H4 (cell line): Measurements from ENCODE around the gene GPR143. TPM values are rescaled to one million over a fixed set of nuclear protein-coding genes. Genes with fewer than 3 reads are reported as not detected.
A peak's percentile ranks its signal among the peaks of the same experiment; 100 is the strongest.

Experiments
- DNase-seq: peaks from one replicate; pipeline ENCODE4 v3.0.0-alpha.2; 2015; ENCODE audit warnings: low spot score
- total RNA-seq: library from RNA; depleted of rRNA; stranded (reverse); fragments of >200 nt; shearing (Covaris generic); gene quantifications from 2 replicates; pipeline ENCODE4 v1.2.3, GENCODE V29; 2014

GPR143 gene
- total RNA-seq, 1 experiment from 2014 or later, result not detected

DNA sequence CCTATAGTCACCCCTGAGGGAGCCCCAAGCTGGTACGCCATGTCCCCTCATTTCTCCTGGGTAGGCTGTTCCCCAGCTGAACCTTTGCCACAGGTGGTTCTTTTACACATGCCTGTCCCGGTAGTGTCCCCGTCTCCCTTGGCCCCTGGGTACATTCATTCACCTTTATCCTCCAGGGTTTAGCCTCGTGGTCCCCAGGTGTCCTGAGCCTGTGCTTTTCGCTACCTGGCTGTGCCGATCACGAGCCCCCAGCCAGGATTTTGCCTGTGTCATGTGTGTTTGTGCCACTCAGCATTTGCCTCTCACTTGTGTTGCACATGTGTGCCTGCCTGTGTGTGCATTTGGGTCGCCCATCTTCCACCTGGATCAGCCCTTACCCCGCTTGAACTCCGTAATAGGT lies 57.6 kb downstream of the GPR143 start:
- no peak for DNase-seq

DNA sequence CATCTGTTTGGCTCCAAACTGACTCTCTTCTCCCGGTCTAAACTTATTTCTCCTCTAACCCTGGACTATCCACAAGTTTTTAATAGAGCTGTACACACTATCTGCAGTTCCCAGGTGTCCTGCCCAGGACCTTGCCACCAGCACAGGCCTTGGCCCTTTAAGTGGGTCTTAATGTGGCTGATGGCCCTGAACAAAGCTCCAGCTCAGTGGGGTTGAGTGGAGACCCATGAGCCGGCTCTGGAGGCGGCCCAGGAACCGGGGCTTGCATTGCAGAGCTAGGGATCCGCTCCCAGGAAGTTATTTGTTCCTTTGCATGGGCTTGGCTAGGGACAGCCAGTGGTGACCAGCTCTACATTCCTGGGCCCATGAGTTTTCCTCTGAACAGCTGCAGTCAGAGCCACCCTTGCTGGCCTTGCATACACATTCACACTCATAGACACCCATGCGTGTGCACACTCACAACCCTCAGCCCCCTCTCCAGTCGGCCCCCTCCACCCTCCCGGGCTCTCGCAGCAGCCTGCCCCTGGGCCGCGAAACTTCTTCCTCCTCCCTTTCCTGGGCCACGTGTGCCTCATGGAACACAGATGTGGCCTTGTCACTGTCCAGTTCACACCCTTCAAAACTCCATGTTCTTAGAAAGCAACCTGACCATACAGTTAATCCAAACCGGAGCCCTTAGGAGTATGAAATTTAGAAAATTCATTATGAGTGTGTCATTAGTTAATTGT lies 58.2 kb downstream of the GPR143 start:
- no peak for DNase-seq

DNA sequence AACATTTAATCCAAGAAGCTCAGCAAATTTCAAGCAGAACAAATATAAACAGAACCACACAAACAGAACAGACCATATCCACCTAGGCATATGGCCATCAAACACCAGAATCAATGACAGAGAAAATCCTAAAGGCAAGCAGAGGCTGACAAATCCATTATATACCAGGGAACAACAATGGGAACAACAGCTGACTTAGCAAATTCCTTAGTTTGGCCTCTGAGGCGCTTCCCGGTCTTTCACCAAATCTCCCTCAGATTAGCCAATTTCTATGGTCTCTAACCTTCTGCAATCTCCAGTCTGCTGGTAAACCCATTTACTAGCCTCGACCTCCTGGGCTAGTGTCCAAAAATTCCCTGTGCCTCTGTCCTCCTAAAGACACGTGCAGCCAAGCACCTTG lies 59.2 kb downstream of the GPR143 start:
- DNase-seq, result no peak

DNA sequence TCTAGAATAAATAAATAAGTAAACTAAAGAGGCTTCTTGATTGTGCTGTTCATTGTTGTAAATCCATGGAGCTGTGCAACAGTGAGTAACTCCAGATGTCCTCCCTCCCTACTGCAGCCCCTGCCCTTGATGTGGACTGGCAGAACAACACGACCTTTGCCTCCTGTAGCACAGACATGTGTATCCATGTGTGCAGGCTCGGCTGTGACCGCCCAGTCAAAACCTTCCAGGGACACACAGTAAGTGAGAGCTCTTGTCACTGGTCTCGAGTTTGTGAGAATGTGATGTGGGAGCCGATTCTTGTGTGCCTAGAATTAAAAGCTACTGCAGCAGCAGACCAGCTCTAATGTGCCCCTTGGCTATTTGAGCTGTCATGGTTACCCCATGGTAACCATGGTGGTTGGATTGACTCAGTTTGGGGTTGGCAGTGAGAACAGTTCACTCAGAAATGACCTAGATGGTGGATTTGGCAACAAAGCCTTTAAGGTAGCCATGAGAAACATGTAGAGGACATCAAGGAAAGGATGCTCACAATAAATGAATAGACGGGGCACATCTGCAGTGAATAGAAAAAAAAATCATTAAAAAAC lies 60.7 kb downstream of the GPR143 start:
- DNase-seq, result no peak

DNA sequence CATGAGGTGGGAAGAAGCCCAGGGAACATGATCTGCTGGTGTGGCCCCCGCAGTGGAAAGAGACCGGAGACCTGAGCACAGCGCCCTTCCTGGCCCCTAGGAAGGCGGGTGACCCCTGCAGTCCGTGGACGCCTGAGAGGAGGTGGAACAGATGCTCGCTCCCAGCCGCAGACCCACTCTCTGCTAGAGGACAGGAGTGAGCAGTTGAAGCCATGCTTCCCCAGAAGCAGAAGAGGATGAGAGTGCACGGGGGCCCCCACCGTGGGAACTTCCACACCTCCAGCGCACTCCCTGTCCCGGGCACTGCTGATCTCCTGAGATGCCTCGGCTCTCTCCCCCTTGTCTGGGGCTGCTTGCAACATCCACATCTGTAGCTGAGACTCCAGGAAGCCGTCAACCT lies 62.2 kb downstream of the GPR143 start:
- DNase-seq, result no peak

DNA sequence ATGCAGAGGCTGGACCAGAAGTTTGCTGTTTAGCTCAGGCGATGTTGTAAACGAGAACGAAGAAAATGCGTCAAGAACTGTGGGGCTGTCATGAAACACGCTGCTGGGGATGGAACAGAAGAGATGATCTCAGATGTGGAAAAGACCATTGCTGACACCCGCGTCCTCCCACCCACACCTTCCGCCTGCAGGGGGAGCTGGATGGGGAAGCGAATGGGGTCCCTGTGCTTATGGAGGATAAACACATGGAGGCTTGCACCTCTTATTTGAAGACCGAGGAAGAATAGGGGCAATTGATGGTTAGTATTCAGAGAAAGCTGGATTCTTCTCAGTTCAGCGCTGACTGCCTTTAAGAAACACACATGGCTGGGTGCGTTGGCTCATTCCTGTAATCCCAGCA lies 63.9 kb downstream of the GPR143 start:
- no peak for DNase-seq

DNA sequence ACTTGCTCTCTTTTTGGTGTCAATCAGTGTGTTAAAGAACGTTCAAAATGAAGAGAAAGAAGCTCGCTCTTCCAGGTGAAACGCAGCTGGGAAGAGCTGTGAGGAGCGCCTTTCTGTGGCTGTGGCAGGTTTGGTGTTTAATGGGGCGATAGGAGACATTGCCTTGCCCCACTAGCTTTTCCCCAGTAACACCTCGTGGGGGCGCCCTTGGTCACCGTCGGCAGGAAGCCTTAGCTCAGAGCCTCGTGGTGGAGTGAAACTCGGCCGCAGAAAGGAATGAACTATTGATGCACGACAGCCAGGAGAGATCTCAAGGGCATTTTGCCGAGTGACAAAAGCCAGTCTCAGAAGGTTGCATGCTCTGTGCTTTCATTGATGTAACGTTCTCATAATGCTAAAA lies 65.1 kb downstream of the GPR143 start:
- DNase-seq, result no peak

DNA sequence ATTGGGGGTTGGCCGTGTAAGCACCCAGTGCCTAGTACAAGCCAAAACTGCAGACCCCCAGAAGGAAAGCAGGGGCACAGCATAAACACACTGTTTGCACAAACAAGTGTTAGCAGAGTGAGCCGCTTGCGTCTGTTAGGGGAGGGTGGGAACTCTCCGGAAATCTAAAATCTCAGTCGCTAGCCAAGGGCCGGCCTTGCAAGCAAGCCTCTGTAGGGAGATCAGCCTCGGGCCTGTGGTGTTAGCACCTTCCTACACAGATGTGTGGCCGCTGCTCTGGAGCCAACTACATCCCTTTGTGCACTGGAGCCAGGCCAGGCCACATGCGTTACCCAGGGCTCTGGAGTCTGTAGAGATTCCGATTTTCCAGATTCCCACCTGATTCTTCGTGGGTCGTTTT lies 67.1 kb downstream of the GPR143 start:
- DNase-seq, result no peak

DNA sequence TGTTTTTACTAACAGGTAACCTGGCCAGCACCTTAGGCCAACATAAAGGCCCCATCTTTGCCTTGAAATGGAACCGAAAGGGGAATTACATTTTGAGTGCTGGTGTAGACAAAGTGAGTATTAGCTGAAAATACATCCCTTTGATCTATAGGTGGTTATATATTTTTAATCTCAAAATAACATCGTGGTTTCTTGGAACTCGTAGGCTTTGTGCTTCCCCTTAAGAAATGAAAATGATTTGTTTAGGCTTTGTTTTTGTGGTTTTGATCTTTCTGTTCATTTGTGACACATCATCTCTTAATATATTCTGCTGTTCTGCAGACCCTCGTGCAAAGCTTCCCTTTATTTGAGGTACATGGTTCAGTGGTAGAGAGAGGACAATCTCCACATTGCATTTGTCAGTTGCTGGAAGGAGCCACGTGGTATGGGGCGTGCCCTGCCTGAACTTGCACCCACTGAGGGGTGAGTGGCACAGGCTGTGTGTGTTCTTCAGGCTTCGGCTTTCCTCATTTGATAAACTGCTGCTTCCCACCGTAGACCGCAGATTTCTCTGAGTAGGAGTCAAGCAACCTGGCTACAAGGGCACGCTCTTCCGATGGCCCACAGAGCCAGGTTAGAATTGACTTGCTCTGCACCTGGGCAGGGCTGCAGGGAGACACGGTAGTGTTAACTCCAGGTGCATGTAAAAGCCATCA lies 72.2 kb downstream of the GPR143 start:
- no peak for DNase-seq

DNA sequence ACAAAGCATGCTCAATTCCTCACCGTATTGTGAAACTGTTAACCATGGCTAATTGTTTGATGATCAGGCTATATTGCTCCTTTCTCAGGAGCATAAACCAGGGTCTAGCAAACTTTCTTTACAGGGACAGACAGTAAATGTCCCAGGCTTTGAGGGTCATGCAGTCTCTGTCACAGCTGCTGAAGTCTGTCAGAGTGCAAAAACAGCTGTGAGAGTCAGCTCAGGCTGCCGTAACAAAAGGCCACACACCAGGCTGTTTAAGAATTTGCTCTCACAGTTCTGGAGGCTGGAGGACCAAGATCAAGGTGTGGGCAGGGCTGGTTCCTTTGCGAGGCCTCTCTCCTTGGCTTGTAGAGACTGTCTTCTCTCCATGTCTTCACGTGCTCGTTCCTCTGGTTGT lies 75.6 kb downstream of the GPR143 start:
- no peak for DNase-seq

DNA sequence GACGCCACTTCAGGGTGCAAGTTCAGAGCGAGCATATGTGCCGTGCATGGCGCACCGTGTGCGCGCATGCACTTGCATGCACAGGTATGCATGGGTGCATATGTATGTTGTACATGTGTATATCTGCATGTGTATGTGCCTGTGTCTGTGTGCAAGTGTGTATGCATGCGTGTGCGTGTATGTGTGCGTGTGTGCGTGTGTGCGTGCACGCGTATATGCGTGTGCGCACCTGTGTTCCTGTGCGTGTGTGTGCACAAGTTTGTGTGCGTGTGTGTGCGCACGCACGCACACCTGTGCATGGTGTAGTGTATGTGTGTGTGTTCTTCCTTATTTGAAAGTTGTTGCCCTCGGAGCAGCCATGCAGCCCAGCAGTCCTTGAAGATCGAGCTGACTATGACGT lies 76.8 kb downstream of the GPR143 start:
- no peak for DNase-seq

DNA sequence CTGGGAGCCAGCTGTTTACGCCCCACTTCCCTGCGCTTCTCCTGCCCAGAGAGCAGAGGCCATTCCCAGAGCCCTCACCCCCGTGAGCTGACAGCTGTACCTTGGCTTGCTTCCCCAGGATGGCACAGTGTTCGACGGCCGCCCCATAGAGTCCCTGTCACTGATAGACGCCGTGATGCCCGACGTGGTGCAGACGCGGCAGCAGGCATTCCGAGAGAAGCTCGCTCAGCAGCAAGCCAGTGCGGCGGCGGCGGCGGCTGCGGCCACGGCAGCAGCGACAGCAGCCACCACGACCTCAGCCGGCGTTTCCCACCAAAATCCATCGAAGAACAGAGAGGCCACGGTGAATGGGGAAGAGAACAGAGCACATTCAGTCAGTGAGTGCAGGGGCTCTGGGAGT lies 77.7 kb downstream of the GPR143 start:
- no peak for DNase-seq

DNA sequence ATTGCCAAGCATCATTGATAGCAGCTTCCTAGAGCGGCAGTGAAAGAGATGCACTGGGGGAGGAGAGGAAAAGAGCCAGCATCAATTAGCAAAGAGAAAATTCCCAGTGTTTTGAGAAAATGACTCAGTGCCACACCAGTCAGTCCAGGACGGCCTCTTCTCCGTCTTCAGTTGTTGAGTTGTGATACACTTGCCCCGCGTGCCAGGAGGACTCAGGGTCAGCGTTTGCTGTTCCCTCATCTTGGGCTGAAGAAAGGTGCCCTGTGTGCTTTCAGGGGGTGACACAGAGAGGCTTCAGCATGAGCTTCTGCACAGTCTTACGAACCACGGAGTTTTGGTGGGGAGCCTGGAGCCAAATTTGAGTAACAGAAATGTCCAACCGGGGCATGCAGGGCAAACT lies 82.3 kb downstream of the GPR143 start:
- no peak for DNase-seq

DNA sequence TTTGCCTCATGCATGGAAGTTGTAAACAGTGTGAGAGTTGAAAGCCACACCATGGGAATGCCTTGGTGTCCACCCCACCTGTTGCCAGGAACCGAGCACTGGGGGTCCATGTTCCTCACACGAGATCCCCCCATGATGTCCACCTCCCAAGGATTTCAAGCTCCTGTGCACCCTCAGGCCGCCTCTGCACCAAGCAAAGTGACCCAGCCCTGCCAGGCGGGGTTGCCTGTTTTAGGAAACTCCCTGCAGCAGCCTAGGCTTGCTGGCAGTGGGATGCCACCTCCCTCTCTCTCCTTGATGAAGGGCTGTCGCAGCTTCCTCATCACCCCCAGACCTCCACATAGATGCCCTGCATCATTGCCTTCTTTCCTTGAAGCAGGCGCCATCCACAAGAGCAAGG lies 82.8 kb downstream of the GPR143 start:
- no peak for DNase-seq

DNA sequence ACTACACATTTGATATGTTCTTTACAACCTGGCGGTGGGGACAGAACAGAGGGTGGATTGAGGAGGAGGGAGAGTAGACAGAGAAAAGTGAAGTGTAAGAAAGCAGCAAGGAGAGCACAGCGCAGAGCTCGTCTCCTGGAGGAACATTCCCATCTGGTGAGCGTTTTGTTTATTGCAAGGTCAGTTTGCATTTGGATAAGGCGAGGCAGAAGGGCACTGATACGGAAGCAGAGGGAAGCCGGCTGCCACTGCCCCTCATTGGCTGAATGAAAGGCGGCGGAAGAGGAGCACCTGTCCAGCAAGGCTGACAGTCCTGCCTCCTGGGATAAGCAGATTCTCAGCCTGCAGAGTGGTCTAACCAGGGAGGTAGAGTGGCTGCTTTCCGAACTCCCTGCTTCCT lies 83.2 kb downstream of the GPR143 start:
- no peak for DNase-seq

DNA sequence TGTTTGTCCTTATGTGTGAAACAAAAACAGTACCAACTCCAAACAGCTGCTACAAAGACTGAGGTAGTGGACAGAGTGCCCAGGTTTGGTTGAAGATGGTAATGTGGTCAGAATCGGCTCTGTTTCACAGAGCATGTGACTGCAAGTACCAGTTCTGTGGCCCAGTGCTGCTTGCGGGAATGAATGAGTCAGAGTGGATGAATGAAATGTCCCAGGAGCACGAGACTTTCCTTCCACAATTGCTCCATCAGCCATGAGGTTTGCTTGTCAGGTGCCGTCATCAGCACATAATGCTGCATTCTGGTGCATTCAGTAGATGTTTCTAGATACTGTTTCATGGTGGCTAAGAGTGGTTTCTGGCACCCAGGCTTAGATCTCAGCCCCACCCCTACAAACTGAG lies 84.2 kb downstream of the GPR143 start:
- peak; percentile 14 for DNase-seq

DNA sequence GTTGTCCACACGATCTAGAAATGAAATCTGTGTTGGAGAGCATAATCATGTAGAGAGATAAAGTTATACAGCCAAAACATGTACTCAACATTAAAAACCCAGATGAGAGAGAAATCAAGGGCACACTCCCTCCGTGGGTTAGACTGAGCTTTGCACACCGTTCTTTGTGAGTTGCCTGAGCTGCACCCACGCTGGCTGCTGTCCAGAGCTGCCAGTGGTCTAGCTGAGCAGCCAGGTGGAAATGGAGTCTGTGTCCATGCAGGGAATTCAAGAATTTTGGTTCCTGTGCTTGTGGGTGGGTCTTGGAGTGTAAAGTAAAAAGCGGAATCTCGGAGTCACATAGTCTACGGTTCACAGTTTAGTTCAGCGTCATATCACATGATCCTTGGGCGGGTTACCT lies 84.6 kb downstream of the GPR143 start:
- no peak for DNase-seq

DNA sequence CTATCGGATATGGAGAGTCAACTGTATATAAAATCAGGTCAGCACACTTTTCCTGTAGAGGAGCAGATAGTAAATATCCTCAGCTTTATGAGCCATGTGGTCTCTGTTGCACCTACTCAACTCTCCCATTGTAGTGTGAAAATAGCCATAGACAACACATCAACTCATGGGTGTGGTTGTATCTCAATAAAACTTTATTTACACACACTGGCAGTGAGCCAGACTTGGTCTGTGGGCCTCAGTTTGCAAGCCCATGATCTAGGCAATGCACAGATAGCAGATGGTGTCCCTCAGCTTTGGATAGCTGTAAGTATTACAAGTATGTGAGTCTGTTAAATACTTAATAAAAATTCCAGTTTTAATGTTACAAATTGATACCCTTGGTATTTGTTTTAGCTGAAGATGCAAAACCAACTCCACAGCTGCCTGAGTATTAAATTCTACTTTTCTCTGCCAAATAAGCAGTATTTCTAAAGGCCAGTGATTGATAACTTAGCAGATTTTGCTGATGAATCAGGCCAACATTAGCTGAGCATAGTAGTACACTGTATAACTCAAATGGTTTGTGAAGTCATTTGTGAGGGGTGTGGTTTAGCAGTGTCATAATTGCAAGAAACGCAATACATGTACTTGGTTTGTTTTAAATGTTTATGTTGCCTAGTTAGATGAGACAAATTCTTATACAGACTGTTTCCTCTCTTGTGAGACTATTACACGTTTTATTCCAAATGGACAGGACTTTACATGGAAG lies 87.3 kb downstream of the GPR143 start:
- no peak for DNase-seq

DNA sequence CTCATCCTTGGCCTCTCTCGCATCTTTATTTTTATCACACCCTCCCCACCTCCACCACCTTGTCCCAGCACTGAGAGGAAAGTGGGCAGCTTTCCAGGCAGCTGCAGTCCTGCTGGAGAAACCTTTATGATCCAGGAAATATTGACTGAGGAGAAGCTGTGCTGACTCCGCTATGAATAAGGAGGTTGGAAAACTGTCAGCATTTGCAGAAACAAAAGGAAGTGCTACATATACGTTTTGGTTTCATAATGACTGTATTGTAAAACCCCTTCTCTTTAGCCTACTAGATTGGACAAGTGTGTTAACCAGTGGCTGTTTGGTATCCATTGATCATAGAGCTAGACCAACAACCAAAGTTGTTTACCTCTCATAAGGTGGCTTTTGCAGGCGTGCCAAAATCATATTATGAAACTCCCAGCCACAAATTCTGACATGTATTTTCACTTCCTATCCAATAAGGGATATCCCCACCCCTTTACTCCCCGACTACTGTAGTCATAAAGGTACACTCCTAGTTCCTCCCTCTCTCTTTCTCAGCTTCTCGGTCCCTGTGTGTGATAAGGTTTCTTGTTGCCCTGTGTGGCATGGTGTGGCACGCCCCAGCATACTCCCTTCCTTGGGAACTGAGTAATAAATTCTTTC lies 88.4 kb downstream of the GPR143 start:
- DNase-seq, result no peak

DNA sequence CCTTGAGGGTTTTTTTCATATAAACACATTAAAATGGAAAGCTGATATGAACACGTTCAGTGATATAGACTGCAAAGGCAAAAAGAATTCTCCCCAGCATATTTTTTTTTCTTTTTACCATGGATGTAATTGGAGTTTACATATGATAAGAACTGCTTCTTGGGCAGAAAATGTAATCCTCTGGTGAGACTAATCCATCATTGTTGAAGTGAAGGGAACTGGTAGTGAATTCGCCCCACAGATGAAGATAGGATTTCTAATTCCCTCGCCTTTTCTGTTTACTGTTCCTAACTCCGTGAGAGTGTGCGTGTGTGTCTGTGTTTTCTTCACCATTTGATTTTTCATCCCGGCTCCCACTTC lies 88.9 kb downstream of the GPR143 start:
- no peak for DNase-seq

DNA sequence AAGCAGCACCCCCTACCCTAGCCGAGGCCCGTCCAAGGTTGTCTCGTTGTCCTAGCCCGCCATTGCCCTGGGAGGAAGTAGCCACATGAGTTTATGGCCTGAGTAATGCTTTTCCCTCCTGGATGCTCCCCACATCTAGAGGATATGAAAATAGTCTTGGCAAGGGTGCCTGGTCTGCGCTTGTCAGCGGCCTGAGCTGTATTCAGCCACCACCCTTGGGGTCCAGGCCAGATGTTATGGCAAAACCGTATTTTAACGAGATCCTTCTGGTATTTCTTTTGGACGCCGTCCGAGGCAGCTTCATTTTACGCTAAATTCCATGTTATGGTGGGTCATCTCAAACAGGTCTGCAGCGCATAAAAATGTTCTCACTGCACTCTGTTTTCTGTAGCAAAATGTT lies 89.3 kb downstream of the GPR143 start:
- no peak for DNase-seq
